ENCODE results near the gene WDR81. TPM values are rescaled to one million over a fixed set of nuclear protein-coding genes. Genes with fewer than 3 reads are reported as not detected.
A peak's percentile ranks its signal among the peaks of the same experiment; 100 is the strongest.

WDR81 gene
- total and polyA plus RNA-seq, 8 donors: 9.3 to 44.2 (median 11.3) TPM

GRCh38 chr17:1731194-1731506 is 6.6 kb downstream of the WDR81 start:
- Histone ChIP-seq H3K4me1 (peaks cover 7 to 59% of the 10 kb centered on the region in 2 donors), H3K27ac (peak overlapping the region in 1 of 2 donors; percentile 78), H3K36me3 (peaks cover 0 to 96% of the 10 kb centered on the region in 2 donors), H3K4me3 (no peak overlapping the region), H3K9me3 (no peaks in the 10 kb centered on the region), H3K27me3 (no peaks in the 10 kb centered on the region)
- DNase-seq: no peak
- no peak for ATAC-seq
- intact Hi-C loops (cut with DNase I): no loop called here
- TF ChIP-seq, protein P1, sequence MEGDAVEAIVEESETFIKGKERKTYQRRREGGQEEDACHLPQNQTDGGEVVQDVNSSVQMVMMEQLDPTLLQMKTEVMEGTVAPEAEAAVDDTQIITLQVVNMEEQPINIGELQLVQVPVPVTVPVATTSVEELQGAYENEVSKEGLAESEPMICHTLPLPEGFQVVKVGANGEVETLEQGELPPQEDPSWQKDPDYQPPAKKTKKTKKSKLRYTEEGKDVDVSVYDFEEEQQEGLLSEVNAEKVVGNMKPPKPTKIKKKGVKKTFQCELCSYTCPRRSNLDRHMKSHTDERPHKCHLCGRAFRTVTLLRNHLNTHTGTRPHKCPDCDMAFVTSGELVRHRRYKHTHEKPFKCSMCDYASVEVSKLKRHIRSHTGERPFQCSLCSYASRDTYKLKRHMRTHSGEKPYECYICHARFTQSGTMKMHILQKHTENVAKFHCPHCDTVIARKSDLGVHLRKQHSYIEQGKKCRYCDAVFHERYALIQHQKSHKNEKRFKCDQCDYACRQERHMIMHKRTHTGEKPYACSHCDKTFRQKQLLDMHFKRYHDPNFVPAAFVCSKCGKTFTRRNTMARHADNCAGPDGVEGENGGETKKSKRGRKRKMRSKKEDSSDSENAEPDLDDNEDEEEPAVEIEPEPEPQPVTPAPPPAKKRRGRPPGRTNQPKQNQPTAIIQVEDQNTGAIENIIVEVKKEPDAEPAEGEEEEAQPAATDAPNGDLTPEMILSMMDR (IDR thresholded peaks at IDR 0.05): no peak

DNA sequence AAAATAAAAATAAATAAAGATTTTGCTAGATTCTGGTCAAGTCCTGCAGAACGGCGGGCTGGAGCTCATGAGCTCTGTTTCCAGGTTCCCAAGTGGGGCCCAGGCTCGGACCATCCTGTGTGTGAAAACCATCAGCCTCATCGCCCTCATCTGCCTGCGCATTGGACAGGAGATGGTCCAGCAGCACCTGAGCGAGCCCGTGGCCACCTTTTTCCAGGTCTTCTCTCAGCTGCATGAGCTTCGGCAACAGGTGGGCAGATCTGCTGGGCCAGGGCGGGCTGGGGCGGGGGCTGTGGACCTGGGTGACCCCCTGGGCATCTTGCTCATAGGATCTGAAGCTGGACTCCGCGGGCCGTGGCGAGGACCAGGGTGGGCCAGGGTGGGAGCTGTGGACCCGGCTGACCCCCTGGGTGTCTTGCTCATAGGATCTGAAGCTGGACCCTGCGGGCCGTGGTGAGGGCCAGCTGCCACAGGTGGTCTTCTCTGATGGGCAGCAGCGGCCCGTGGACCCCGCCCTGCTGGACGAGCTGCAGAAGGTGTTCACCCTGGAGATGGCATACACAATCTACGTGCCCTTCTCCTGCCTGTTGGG is 7.8 kb downstream of the WDR81 start:
- Histone ChIP-seq H3K36me3 (peaks cover 0 to 94% of the 10 kb centered on the region in 2 donors), H3K4me1 (peaks cover 15 to 59% of the 10 kb centered on the region in 2 donors), H3K27me3 (no peaks in the 10 kb centered on the region), H3K27ac (no peak overlapping the region), H3K4me3 (no peak overlapping the region), H3K9me3 (no peaks in the 10 kb centered on the region)
- intact Hi-C loops (cut with DNase I): no loop called here
- DNase-seq (no peak), ATAC-seq (no peak)
- TF ChIP-seq, protein P1 (IDR thresholded peaks at IDR 0.05): no peak

- TF ChIP-seq, protein P1 (IDR thresholded peaks at IDR 0.05): no peak
- Histone ChIP-seq H3K27ac (no peak overlapping the region), H3K9me3 (no peaks in the 10 kb centered on the region), H3K4me1 (peaks cover 15 to 59% of the 10 kb centered on the region in 2 donors), H3K4me3 (no peak overlapping the region), H3K36me3 (peaks cover 0 to 94% of the 10 kb centered on the region in 2 donors), H3K27me3 (no peaks in the 10 kb centered on the region)
- intact Hi-C loops (cut with DNase I): no loop called here
- ATAC-seq: no peak
- no peak for DNase-seq
These were observed 8.4 kb downstream of the WDR81 start for GRCh38 chr17:1732833-1733321.

DNA sequence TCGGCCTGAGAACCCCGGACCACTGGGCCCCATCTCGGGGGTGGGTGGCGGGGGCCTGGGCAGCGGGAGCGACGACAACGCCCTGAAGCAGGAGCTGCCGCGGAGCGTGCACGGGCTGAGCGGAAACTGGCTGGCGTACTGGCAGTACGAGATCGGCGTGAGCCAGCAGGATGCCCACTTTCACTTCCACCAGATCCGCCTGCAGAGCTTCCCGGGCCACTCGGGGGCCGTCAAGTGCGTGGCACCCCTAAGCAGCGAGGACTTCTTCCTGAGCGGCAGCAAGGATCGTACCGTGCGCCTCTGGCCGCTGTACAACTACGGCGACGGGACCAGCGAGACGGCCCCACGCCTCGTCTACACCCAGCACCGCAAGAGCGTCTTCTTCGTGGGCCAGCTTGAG is 9.3 kb downstream of the WDR81 start:
- intact Hi-C loops (cut with DNase I): no loop called here
- Histone ChIP-seq H3K4me3 (no peak overlapping the region), H3K27me3 (no peaks in the 10 kb centered on the region), H3K36me3 (peaks cover 0 to 91% of the 10 kb centered on the region in 2 donors), H3K9me3 (no peaks in the 10 kb centered on the region), H3K4me1 (peaks cover 15 to 51% of the 10 kb centered on the region in 2 donors), H3K27ac (no peak overlapping the region)
- TF ChIP-seq, protein P1 (IDR thresholded peaks at IDR 0.05): no peak
- DNase-seq (no peak), ATAC-seq (no peak)

DNA sequence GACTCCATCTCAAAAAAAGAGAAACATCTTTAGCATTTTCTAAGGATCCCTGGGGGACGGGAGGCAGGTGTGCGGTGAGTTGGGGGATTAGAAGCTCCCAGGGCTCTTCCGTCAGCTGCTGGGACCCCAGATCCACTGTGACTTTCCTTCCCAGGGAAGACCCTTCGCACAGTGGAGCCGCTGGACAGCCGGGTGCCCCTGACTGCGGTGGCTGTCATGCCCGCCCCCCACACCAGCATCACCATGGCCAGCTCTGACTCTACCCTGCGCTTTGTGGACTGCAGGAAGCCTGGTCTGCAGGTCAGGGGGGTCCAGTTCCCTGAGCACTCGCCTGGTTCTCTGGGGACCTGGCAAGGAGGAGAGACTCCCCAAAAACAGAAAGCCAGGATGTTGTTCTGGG is 10.9 kb downstream of the WDR81 start:
- intact Hi-C loops (cut with DNase I): no loop called here
- H3K9me3 ChIP-seq: no peaks in the 10 kb centered on the region
- ATAC-seq (no peak), DNase-seq (no peak)
- H3K27ac ChIP-seq: no peak overlapping the region
- peaks cover 15 to 35% of the 10 kb centered on the region in 2 donors for H3K4me1 ChIP-seq
- no peaks in the 10 kb centered on the region for H3K27me3 ChIP-seq
- peaks cover 0 to 78% of the 10 kb centered on the region in 2 donors for H3K36me3 ChIP-seq
- H3K4me3 ChIP-seq: no peak overlapping the region
- TF ChIP-seq, protein P1 (IDR thresholded peaks at IDR 0.05): no peak

Data from left lung (tissue), 10 donors.